KMS-11 (cell line): ENCODE measurements around the gene ZNF701.
"Not testable (repeated sequence)": the region's sequence is repeated elsewhere in the genome, so short reads cannot be mapped to it uniquely, and the experiment has no call there.

Experiments
- H2AFZ ChIP-seq: fragments of 200-600 bp; sonication (generic); 2 replicates; pipeline ENCODE4 v1.6.1; 2016; ENCODE audit warnings: antibody characterized with exemption, mixed run types, low read depth
- H3K27ac ChIP-seq: fragments of 200-600 bp; sonication (generic); 2 replicates; pipeline ENCODE4 v1.6.1; 2016; ENCODE audit warnings: mild to moderate bottlenecking, mixed run types
- H3K27me3 ChIP-seq: fragments of 200-600 bp; sonication (generic); 2 replicates; pipeline ENCODE4 v1.6.1; 2017; ENCODE audit warnings: mild to moderate bottlenecking, low read depth, mixed run types, moderate library complexity; ENCODE audit not compliant: insufficient read depth
- H3K36me3 ChIP-seq: fragments of 200-600 bp; sonication (generic); 2 replicates; pipeline ENCODE4 v1.6.1; 2017; ENCODE audit warnings: mild to moderate bottlenecking, mixed run types; ENCODE audit not compliant: insufficient read depth
- H3K4me1 ChIP-seq: fragments of 200-600 bp; sonication (generic); 2 replicates; pipeline ENCODE4 v1.6.1; 2016; ENCODE audit warnings: mild to moderate bottlenecking, low read depth, mixed run types; ENCODE audit not compliant: poor library complexity, severe bottlenecking
- H3K4me2 ChIP-seq: fragments of 200-600 bp; sonication (generic); 2 replicates; pipeline ENCODE4 v1.7.0; 2016; ENCODE audit warnings: mild to moderate bottlenecking, mixed run types
- H3K4me3 ChIP-seq: fragments of 200-600 bp; sonication (generic); IDR thresholded peaks from 2 replicates; pipeline ENCODE4 v1.6.1; 2017; ENCODE audit warnings: low read depth, low read length, mixed read lengths; ENCODE audit not compliant: insufficient read depth
- H3K79me2 ChIP-seq: fragments of 200-600 bp; sonication (generic); 2 replicates; pipeline ENCODE4 v1.6.1; 2016; ENCODE audit warnings: low read depth, mixed run types; ENCODE audit not compliant: insufficient read depth
- H3K9ac ChIP-seq: fragments of 200-600 bp; sonication (generic); 2 replicates; pipeline ENCODE4 v1.6.1; 2016; ENCODE audit warnings: mild to moderate bottlenecking, mixed run types
- H4K20me1 ChIP-seq: fragments of 200-600 bp; sonication (generic); 2 replicates; pipeline ENCODE4 v1.6.1; 2016; ENCODE audit warnings: mild to moderate bottlenecking, mixed run types; ENCODE audit not compliant: insufficient read depth
- TF ChIP-seq, protein P1 (sequence below): fragments of 200-600 bp; sonication (generic); conservative IDR thresholded peaks from 2 replicates; pipeline ENCODE4 v1.6.1; 2017; ENCODE audit warnings: low read depth, mild to moderate bottlenecking, antibody characterized with exemption, low read length, moderate library complexity, mixed read lengths

ZNF701 gene

DNA sequence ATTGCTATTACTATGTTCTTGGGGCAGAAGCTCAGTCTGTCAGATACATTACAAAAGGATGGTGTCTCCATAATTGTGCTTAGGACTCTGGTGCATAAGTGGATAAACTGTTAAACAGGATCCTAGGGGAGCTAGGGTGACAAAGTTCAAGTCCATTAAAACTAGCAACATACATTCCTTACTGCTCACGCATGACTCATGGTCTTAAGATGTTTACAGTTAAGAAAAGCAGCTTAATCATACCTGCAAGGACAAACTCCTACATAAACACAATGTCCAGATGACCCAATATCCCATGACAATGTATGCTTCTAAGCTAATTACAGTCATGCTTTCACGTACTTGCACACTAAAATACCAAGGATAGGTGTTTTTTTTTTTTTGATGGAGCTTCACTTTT, 3.5 kb upstream of the ZNF701 start:
- no peak overlapping the region for H3K4me3 ChIP-seq
- no peaks in the 10 kb centered on the region for H3K4me1 ChIP-seq
- H3K4me2 ChIP-seq, result no peak overlapping the region
- H2AFZ ChIP-seq, result no peak overlapping the region
- no peak overlapping the region for H3K27ac ChIP-seq
- H3K79me2 ChIP-seq, result no peaks in the 10 kb centered on the region
- no peaks in the 10 kb centered on the region for H3K27me3 ChIP-seq
- no peaks in the 10 kb centered on the region for H4K20me1 ChIP-seq
- H3K9ac ChIP-seq, result no peak overlapping the region
- TF ChIP-seq, protein P1, sequence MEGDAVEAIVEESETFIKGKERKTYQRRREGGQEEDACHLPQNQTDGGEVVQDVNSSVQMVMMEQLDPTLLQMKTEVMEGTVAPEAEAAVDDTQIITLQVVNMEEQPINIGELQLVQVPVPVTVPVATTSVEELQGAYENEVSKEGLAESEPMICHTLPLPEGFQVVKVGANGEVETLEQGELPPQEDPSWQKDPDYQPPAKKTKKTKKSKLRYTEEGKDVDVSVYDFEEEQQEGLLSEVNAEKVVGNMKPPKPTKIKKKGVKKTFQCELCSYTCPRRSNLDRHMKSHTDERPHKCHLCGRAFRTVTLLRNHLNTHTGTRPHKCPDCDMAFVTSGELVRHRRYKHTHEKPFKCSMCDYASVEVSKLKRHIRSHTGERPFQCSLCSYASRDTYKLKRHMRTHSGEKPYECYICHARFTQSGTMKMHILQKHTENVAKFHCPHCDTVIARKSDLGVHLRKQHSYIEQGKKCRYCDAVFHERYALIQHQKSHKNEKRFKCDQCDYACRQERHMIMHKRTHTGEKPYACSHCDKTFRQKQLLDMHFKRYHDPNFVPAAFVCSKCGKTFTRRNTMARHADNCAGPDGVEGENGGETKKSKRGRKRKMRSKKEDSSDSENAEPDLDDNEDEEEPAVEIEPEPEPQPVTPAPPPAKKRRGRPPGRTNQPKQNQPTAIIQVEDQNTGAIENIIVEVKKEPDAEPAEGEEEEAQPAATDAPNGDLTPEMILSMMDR, result no peak
- no peaks in the 10 kb centered on the region for H3K36me3 ChIP-seq

DNA sequence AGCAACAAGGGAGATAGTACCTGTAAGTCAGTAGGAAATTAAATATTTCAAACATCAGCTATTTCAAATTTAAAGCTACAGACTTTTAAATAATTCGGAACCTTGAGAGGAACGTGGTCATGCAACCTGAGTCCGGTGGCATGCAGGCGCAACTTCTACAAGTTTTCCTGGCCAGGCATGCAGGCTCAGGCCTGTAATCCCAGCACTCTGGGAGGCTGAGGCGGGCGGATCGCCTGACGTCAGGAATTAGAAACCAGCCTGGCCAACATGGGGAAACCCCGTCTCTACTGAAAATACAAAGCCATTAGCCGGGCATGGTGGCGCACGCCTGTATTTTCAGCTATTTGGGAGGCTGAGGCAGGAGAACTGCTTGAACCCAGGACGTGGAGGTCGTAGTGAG, 2.2 kb upstream of the ZNF701 start:
- TF ChIP-seq, protein P1, result no peak
- no peak overlapping the region for H3K9ac ChIP-seq
- no peaks in the 10 kb centered on the region for H3K36me3 ChIP-seq
- no peaks in the 10 kb centered on the region for H3K27me3 ChIP-seq
- H3K27ac ChIP-seq, result no peak overlapping the region
- H3K4me3 ChIP-seq, result no peak overlapping the region
- H4K20me1 ChIP-seq, result no peaks in the 10 kb centered on the region
- H2AFZ ChIP-seq, result no peak overlapping the region
- no peak overlapping the region for H3K4me2 ChIP-seq
- no peaks in the 10 kb centered on the region for H3K79me2 ChIP-seq
- H3K4me1 ChIP-seq, result no peaks in the 10 kb centered on the region

DNA sequence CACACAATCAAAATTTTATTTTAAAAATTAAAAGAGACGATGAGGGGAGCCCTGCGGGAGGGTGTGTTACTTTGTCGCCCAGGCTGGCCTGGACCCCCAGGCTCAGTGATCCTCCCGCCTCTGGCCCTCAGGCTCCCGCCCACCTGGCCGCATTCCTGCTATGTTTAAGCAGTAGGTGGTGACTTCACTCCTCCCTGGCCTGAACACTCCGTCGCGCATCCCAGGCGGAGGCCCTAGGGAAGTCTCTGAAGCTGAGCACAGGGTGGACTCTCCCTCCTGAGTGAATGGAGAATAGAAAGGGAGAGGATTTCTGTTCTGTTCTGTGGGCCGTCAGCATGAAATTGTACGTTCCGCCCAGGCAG, 468 bp upstream of the ZNF701 start:
- H3K27me3 ChIP-seq, H3K4me3 ChIP-seq, H4K20me1 ChIP-seq, H3K4me1 ChIP-seq, H3K9ac ChIP-seq, H2AFZ ChIP-seq, H3K4me2 ChIP-seq, H3K27ac ChIP-seq, H3K79me2 ChIP-seq, H3K36me3 ChIP-seq: not testable (repeated sequence)

DNA sequence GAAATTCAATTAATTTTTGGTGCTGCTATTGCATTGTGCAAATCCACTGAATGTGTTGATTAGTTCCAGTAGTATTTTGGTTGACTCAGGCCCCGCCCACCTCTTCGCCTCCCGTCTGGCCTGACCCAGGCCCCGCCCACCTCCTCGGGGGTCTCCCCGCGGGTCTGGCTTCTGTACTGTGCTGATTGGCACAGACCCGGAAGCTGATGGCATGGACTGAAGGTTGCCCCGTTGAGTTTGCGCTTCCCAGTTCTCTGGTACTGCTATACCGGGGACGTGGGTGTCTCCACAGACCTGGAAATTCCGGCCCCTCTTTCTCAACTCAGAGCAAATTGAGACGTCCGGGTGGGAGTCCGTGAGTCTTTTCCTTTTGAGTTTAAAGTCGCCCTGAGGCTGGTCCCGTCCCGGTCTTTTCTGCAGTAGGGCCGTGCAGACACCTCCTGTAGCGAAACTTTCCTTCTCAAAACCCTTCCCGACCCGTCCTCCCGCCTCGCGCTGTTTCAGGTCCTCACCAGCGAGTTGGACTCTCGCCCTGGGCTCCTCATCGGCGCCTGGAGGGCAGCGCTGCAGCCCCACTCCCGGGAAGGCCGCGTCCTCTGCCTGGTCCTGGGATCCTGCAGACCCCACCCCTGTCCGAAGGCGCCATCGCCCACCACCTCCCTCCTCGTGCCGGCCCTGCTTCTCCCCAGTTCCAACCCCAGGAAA, 14.8 kb downstream of the ZNF701 start:
- TF ChIP-seq, protein P1, result no peak
- H3K27me3 ChIP-seq, result no peaks in the 10 kb centered on the region
- H3K9ac ChIP-seq, result no peak overlapping the region
- H3K79me2 ChIP-seq, result no peaks in the 10 kb centered on the region
- no peak overlapping the region for H3K27ac ChIP-seq
- no peaks in the 10 kb centered on the region for H3K36me3 ChIP-seq
- no peak overlapping the region for H2AFZ ChIP-seq
- H3K4me2 ChIP-seq, result no peak overlapping the region
- H3K4me1 ChIP-seq, result no peaks in the 10 kb centered on the region
- H3K4me3 ChIP-seq, result no peak overlapping the region
- no peaks in the 10 kb centered on the region for H4K20me1 ChIP-seq

DNA sequence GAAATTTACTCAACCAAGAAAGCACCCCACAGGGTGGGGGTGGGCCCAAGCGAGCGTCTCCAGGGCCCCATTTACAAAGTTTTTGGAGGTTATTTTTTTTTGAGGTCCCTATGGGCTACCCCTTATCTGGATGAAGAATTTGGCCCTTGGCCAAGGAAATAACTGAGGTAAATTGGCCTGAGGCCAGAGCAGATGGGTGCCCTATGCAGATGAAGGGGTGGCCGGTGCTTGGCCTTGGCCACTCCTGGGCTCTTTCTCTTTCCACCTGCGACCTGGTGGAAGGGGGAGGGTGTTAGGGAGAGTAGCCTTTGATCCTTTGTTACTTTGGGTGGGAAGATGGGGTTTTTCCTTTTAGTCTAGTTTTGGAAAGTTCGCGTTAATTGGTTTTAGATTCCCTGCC, 15.5 kb downstream of the ZNF701 start:
- TF ChIP-seq, protein P1, result no peak
- Histone ChIP-seq H3K27ac (no peak overlapping the region), H3K36me3 (no peaks in the 10 kb centered on the region), H3K4me1 (no peaks in the 10 kb centered on the region), H3K27me3 (no peaks in the 10 kb centered on the region), H3K4me2 (no peak overlapping the region), H2AFZ (no peak overlapping the region), H3K9ac (no peak overlapping the region), H3K79me2 (no peaks in the 10 kb centered on the region), H3K4me3 (no peak overlapping the region), H4K20me1 (no peaks in the 10 kb centered on the region)
